HepG2 (cell line): ENCODE data around the gene C15orf62. TPM values are rescaled to one million over a fixed set of nuclear protein-coding genes. Genes with fewer than 3 reads are reported as not detected.

Experiments
- AHDC1 ChIP-seq: sonication (generic); formaldehyde crosslinking; IDR thresholded peaks from 2 replicates; pipeline ENCODE4 v1.5.1; 2020; ENCODE audit warnings: mild to moderate bottlenecking, missing genetic modification reagents, borderline replicate concordance
- BRD4 ChIP-seq: sonication (generic); formaldehyde crosslinking; IDR thresholded peaks from 2 replicates; pipeline ENCODE4 v1.4.0; 2020; ENCODE audit warnings: missing genetic modification reagents
- PRDM10 ChIP-seq: sonication (generic); formaldehyde crosslinking; IDR thresholded peaks from 2 replicates; pipeline ENCODE4 v1.4.0; 2020; ENCODE audit warnings: low read depth, missing genetic modification reagents
- ZBTB4 ChIP-seq: sonication (generic); formaldehyde crosslinking; IDR thresholded peaks from 2 replicates; pipeline ENCODE4 v1.4.0; 2020; ENCODE audit warnings: missing genetic modification reagents, mild to moderate bottlenecking, borderline replicate concordance
- ZHX1 ChIP-seq: sonication (generic); formaldehyde crosslinking; IDR thresholded peaks from 2 replicates; pipeline ENCODE4 v1.8.1; 2022; ENCODE audit warnings: low read depth, mild to moderate bottlenecking, missing genetic modification reagents
- ZNF253 ChIP-seq: sonication (generic); formaldehyde crosslinking; IDR thresholded peaks from 2 replicates; pipeline ENCODE4 v1.8.0; 2022; ENCODE audit warnings: mild to moderate bottlenecking, missing genetic modification reagents, borderline replicate concordance
- ZNF510 ChIP-seq: sonication (generic); formaldehyde crosslinking; IDR thresholded peaks from 2 replicates; pipeline ENCODE4 v1.4.0; 2020; ENCODE audit warnings: low read depth, mild to moderate bottlenecking, missing genetic modification reagents
- ZZZ3 ChIP-seq: sonication (generic); formaldehyde crosslinking; IDR thresholded peaks from 2 replicates; pipeline ENCODE4 v1.4.0; 2020; ENCODE audit warnings: missing genetic modification reagents, mild to moderate bottlenecking, borderline replicate concordance
- polyA plus RNA-seq, 8 experiments: library from polyadenylated mRNA; depleted of rRNA in 3 of 8; stranded (reverse) in 7 of 8; unstranded in 1 of 8; fragments of >200 nt; fragmentation: Illumina TruSeq in 4 of 8; extraction: Trizol in 4 of 8; gene quantifications; 2 replicates each; pipeline versions ENCODE4 v1.2.1 to v1.2.3, GENCODE V29; 2011 to 2016; ENCODE audit warnings: low read depth in 4 of 8, missing spikeins in 1 of 8, mixed read lengths in 1 of 8; ENCODE audit not compliant: insufficient read depth in 1 of 8
- total RNA-seq, 5 experiments: library from RNA; depleted of rRNA; stranded (reverse); fragments of >200 nt; fragmentation: Illumina TruSeq; extraction: Trizol; gene quantifications; 2 replicates each; pipeline ENCODE4 v1.2.3, GENCODE V29; 2016; ENCODE audit warnings: low read depth in 1 of 5

C15orf62 gene
- total and polyA plus RNA-seq, 2 of the 13 experiments (the other 11 are each of a cell fraction or from before 2014, with no cell fraction given): 0.51 to 1.1 TPM

- TF ChIP-seq PRDM10 (CRISPR knock-in tag) (no peak), AHDC1 (CRISPR knock-in tag) (peak; percentile 48; the same call in 1 of the 2 replicates), ZNF253 (CRISPR knock-in tag) (no peak), BRD4 (CRISPR knock-in tag) (0 out of 2 replicates have a peak, but pooled peaks have one; percentile 42), ZHX1 (CRISPR knock-in tag) (peak; percentile 94), ZBTB4 (no peak), ZNF510 (CRISPR knock-in tag) (peak; percentile 71; the same call in 1 of the 2 replicates), ZZZ3 (CRISPR knock-in tag) (peak; percentile 85)
Observed at GRCh38 chr15:40754883-40755811, 14.6 kb upstream of the C15orf62 start, which contains the start of gene RMDN3 (continued).
